Suppressor macrophage treated with lipopolysaccharide for 1 hour (primary cell): ENCODE data around the gene BAHCC1.

Source experiments
- DNase-seq, 3 donors: peaks; one replicate each; pipeline ENCODE4 v3.0.0-alpha.2; 2020 to 2022

BAHCC1 gene

GRCh38 chr17:81464586-81464985 is 69.3 kb downstream of the BAHCC1 start:
- DNase-seq, result no peak

- no peak for DNase-seq
Observed at GRCh38 chr17:81465910-81466309, 70.7 kb downstream of the BAHCC1 start.

GRCh38 chr17:81466564-81467472 is 71.6 kb downstream of the BAHCC1 start:
- DNase-seq, result no peak

- no peak for DNase-seq
Observed at GRCh38 chr17:81468111-81468769, 73.0 kb downstream of the BAHCC1 start.

- DNase-seq, result no peak
Observed at GRCh38 chr17:81468770-81469121, 73.5 kb downstream of the BAHCC1 start.

GRCh38 chr17:81469266-81469665 is 74.0 kb downstream of the BAHCC1 start:
- DNase-seq, result no peak

GRCh38 chr17:81470270-81470943 is 75.2 kb downstream of the BAHCC1 start:
- DNase-seq, result no peak

- no peak for DNase-seq
Observed at GRCh38 chr17:81470944-81471817, 75.9 kb downstream of the BAHCC1 start.

GRCh38 chr17:81471818-81472456 is 76.7 kb downstream of the BAHCC1 start:
- DNase-seq, result peak in 2 of 3 donors; percentile 14 to 28

GRCh38 chr17:81473019-81473418 is 77.8 kb downstream of the BAHCC1 start:
- DNase-seq, result no peak

- no peak for DNase-seq
Observed at GRCh38 chr17:81474958-81475357, 79.7 kb downstream of the BAHCC1 start.

GRCh38 chr17:81476097-81476496 is 80.8 kb downstream of the BAHCC1 start:
- DNase-seq, result no peak

GRCh38 chr17:81476635-81477034 is 81.4 kb downstream of the BAHCC1 start:
- DNase-seq, result no peak

- no peak for DNase-seq
Observed at GRCh38 chr17:81477173-81477572, 81.9 kb downstream of the BAHCC1 start.

- no peak for DNase-seq
Observed at GRCh38 chr17:81478119-81478518, 82.9 kb downstream of the BAHCC1 start.

- no peak for DNase-seq
Observed at GRCh38 chr17:81479175-81480071, 84.2 kb downstream of the BAHCC1 start.

- no peak for DNase-seq
Observed at GRCh38 chr17:81480140-81481072, 85.1 kb downstream of the BAHCC1 start.

- peak; percentile 71 to 93 (median 78) for DNase-seq
Observed at GRCh38 chr17:81481073-81481799, 86.0 kb downstream of the BAHCC1 start.
